ENCODE data around the gene UCHL1.

DNA sequence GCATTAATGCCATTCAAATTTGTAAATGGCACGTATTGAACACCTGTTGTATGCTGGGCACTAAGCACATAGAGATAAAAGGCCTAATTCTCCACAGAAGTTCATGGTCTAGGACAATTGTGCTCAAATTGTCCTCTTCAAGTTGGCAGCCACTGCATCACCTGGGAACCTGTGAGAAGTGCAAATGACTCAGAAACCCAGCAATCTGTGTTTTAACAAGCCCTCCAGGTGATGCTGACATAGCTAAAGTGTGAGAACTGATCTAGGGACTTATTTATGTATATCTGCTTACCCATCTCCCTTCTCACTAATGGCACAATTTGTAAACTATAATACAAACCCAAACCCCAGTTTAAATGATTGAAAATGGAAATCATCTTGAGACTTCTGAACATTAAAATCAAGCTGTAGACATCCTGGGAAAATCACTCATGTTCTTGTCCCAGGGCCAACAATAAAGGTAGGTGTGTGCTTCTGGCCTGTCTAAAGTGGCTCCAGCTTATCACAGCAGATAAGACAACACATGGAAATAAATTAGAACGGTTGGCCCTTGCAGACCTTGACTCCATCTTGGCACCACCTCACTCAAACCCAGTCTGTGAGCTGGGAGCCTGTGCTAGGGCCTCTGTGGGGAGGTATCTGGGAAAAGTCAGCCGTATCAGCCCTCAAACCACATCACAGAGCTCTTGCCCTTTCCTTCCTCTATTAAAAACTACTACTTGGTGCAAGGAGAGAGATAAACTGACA, 46.8 kb downstream of the UCHL1 start:
- TF ChIP-seq, protein P1, sequence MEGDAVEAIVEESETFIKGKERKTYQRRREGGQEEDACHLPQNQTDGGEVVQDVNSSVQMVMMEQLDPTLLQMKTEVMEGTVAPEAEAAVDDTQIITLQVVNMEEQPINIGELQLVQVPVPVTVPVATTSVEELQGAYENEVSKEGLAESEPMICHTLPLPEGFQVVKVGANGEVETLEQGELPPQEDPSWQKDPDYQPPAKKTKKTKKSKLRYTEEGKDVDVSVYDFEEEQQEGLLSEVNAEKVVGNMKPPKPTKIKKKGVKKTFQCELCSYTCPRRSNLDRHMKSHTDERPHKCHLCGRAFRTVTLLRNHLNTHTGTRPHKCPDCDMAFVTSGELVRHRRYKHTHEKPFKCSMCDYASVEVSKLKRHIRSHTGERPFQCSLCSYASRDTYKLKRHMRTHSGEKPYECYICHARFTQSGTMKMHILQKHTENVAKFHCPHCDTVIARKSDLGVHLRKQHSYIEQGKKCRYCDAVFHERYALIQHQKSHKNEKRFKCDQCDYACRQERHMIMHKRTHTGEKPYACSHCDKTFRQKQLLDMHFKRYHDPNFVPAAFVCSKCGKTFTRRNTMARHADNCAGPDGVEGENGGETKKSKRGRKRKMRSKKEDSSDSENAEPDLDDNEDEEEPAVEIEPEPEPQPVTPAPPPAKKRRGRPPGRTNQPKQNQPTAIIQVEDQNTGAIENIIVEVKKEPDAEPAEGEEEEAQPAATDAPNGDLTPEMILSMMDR (IDR thresholded peaks at IDR 0.05): no peak
- TF ChIP-seq POLR2A (IDR thresholded peaks at IDR 0.05): no peak

All from uterus (tissue), 2 donors.